Fibroblast of lung (primary cell): Measurements from ENCODE around the gene CBX1.

Experiments
- EZH2 ChIP-seq: IDR thresholded peaks from 2 replicates; pipeline ENCODE4 v1.5.1; 2012; ENCODE audit warnings: low read length, control low read depth, mild to moderate bottlenecking; ENCODE audit errors: missing control alignments
- TF ChIP-seq, protein P1 (sequence below), 2 donors: IDR thresholded peaks in 1 of 2; conservative IDR thresholded peaks in 1 of 2; 1 replicate in 1 of 2; 2 replicates in 1 of 2; pipeline ENCODE4 v1.5.1; 2011 to 2012; ENCODE audit warnings: low read length in 2 of 2, control low read depth in 1 of 2, inconsistent platforms in 1 of 2, low read depth in 1 of 2, mild to moderate bottlenecking in 1 of 2

DNA sequence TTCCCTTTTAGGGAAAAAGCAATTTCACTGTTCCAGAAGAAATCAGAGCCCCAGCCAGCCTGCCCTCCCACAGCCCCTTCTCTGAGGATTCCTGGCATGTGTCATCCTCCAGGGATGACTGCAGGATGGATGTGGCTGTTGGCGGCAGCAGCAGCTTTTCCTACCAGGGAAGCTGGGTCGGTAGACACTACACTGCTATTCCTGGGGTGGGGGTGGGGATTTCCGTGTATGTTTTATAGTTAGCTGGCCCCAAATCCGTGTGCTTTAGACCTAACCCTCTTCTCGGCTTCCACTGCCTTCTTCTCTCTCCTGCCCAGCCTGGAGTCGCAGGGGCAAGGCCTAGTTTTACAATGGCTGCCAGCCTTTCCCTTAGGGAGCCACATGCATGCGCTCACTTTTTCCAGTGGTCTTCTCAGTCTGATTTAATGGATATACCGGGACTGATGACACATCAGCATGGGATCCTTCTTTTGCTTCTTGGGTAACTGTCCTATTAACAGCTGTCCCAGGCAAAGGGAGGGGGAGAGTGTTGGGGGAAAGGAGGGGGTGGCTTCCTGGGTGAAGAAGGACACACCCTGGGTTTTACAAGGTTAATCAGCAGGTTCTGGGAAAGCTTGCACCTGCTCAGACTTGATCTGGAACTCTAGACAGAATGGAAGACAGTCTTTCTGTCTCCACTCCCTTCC is 55.8 kb downstream of the CBX1 start:
- TF ChIP-seq, protein P1, sequence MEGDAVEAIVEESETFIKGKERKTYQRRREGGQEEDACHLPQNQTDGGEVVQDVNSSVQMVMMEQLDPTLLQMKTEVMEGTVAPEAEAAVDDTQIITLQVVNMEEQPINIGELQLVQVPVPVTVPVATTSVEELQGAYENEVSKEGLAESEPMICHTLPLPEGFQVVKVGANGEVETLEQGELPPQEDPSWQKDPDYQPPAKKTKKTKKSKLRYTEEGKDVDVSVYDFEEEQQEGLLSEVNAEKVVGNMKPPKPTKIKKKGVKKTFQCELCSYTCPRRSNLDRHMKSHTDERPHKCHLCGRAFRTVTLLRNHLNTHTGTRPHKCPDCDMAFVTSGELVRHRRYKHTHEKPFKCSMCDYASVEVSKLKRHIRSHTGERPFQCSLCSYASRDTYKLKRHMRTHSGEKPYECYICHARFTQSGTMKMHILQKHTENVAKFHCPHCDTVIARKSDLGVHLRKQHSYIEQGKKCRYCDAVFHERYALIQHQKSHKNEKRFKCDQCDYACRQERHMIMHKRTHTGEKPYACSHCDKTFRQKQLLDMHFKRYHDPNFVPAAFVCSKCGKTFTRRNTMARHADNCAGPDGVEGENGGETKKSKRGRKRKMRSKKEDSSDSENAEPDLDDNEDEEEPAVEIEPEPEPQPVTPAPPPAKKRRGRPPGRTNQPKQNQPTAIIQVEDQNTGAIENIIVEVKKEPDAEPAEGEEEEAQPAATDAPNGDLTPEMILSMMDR (conservative IDR thresholded peaks at IDR 0.05 in 1 of 2, IDR thresholded peaks at IDR 0.05 in 1 of 2; ENCODE audit: low read depth in 1 of 2, low read length in 2 of 2), result no peak
- TF ChIP-seq EZH2, result no peak
